ENCODE results near the gene TRPC4AP.

GRCh38 chr20:34984756-34985261 lies 107.8 kb downstream of the TRPC4AP start:
- TF ChIP-seq CTCF (IDR thresholded peaks at IDR 0.05; ENCODE audit: low read length) (no peak), EZH2phosphoT487 (IDR thresholded peaks at IDR 0.05; ENCODE audit: low read length) (no peak)
